Body of pancreas (tissue), 4 donors: ENCODE results near the gene TRMT44. TPM values are rescaled to one million over a fixed set of nuclear protein-coding genes. Genes with fewer than 3 reads are reported as not detected.

ENCODE experiments used
- ATAC-seq: fragments of 150-250 bp; one replicate; pipeline ENCODE4 v1.9.1; 2016
- DNase-seq, 4 donors: peaks; one replicate each; pipeline ENCODE4 v3.0.0-alpha.2; 2019
- H3K27ac ChIP-seq, 4 donors: fragments of 200-600 bp; sonication (generic); 1 replicate in 3 of 4; 2 replicates in 1 of 4; pipeline versions ENCODE4 v1.5.1 to v1.6.1; 2016 to 2019; ENCODE audit warnings: mild to moderate bottlenecking in 1 of 4, mixed read lengths in 1 of 4, moderate library complexity in 1 of 4
- H3K27me3 ChIP-seq, 2 donors: fragments of 200-600 bp; sonication (generic); one replicate each; pipeline ENCODE4 v1.6.0; 2016; ENCODE audit warnings: mild to moderate bottlenecking in 1 of 2
- H3K36me3 ChIP-seq, 2 donors: fragments of 200-600 bp; sonication (generic); replicated peaks in 1 of 2; 2 replicates each; pipeline ENCODE4 v1.5.1; 2016; ENCODE audit warnings: low read depth in 2 of 2; ENCODE audit not compliant: insufficient read depth in 1 of 2
- H3K4me1 ChIP-seq: fragments of 200-600 bp; sonication (generic); one replicate; pipeline ENCODE4 v1.6.0; 2016
- H3K4me3 ChIP-seq, 2 donors: fragments of 200-600 bp; sonication (generic); 1 replicate in 1 of 2; 2 replicates in 1 of 2; pipeline ENCODE4 v1.5.1; 2016 to 2019
- H3K9me3 ChIP-seq, 3 donors: fragments of 200-600 bp; sonication (generic); 1 replicate in 2 of 3; 2 replicates in 1 of 3; pipeline ENCODE4 v1.5.1; 2016
- CTCF ChIP-seq, 7 experiments: fragments of 450-650 bp in 4 of 7; fragments of 200-600 bp in 3 of 7; sonication (generic) in 3 of 7; IDR thresholded peaks; one replicate each; pipeline ENCODE4 v1.5.1; 2016 to 2019; ENCODE audit warnings: antibody characterized with exemption in 7 of 7
- POLR2A ChIP-seq, 3 donors: fragments of 450-650 bp; IDR thresholded peaks; one replicate each; pipeline ENCODE4 v1.6.1; 2016; ENCODE audit warnings: antibody characterized with exemption in 3 of 3, mild to moderate bottlenecking in 2 of 3
- WGBS, 2 donors: methylation state at CpG; one replicate each; pipeline ENCODE4 v1.1.5; 2017; 5-methylcytosine and 5-hydroxymethylcytosine counted together
- intact Hi-C: fragments of 100-400 bp; cut with DNase I; formaldehyde crosslinking; loops from one replicate; pipeline ENCODE4 v1.15.1; 2023
- total RNA-seq, 2 donors: library from RNA; depleted of rRNA; stranded (reverse); fragments of >200 nt; gene quantifications; one replicate each; pipeline ENCODE4 v1.1.0, GENCODE V29; 2016

TRMT44 gene
- total RNA-seq, 2 donors from 2014 or later, result 13.2 to 60.0 TPM

DNA sequence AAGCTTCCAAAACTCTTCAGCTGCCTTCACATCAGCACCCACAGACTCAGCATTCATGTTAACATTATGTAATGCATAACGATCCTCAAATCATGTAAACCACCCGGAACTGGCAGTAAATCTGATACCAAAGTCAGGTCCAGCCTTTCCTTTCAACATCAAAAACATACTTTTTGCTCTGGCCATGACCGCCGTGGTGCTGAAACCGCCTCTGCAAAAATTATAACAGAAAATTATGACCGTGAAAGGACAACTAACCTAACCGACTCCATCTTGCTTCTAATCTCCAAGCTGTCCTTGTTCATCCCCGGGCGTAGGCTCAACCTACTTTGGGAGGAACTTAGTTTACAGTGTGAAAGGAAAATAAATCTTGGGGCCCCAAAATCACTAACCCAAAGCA is 51.6 kb downstream of the TRMT44 start:
- DNase-seq, result no peak
- no peak overlapping the region for H3K4me3 ChIP-seq
- WGBS, 2 donors, result 86 to 89% methylated on average over 9 of the region's 9 CpGs
- no peaks in the 10 kb centered on the region for H3K4me1 ChIP-seq
- H3K36me3 ChIP-seq, result no peaks in the 10 kb centered on the region
- ATAC-seq, result no peak
- no peaks in the 10 kb centered on the region for H3K27me3 ChIP-seq
- TF ChIP-seq POLR2A (IDR thresholded peaks at IDR 0.05) (no peak), CTCF (IDR thresholded peaks at IDR 0.05) (no peak)
- no peaks in the 10 kb centered on the region for H3K9me3 ChIP-seq
- intact Hi-C loops, result no loop called here
- H3K27ac ChIP-seq, result no peak overlapping the region

- H3K27ac ChIP-seq, result no peak overlapping the region
- DNase-seq, result no peak
- H3K4me1 ChIP-seq, result no peaks in the 10 kb centered on the region
- intact Hi-C loops, result no loop called here
- ATAC-seq, result no peak
- WGBS, 2 donors, result 77 to 93% methylated on average over 11 of the region's 11 CpGs
- no peaks in the 10 kb centered on the region for H3K9me3 ChIP-seq
- no peaks in the 10 kb centered on the region for H3K27me3 ChIP-seq
- H3K4me3 ChIP-seq, result no peak overlapping the region
- TF ChIP-seq POLR2A (IDR thresholded peaks at IDR 0.05) (no peak), CTCF (IDR thresholded peaks at IDR 0.05) (no peak)
- no peaks in the 10 kb centered on the region for H3K36me3 ChIP-seq
Measured at GRCh38 chr4:8493484-8493883, 52.9 kb downstream of the TRMT44 start.

- Histone ChIP-seq H3K4me3 (no peak overlapping the region), H3K9me3 (no peaks in the 10 kb centered on the region), H3K27ac (no peak overlapping the region), H3K4me1 (no peaks in the 10 kb centered on the region), H3K36me3 (no peaks in the 10 kb centered on the region), H3K27me3 (no peaks in the 10 kb centered on the region)
- DNase-seq (no peak), ATAC-seq (no peak)
- WGBS, 2 donors, result 78 to 84% methylated on average over 3 of the region's 3 CpGs
- no peak for TF ChIP-seq POLR2A (IDR thresholded peaks at IDR 0.05)
- TF ChIP-seq CTCF (IDR thresholded peaks at IDR 0.05), result no peak
- intact Hi-C loops, result no loop called here
Measured at GRCh38 chr4:8494218-8494617, 53.6 kb downstream of the TRMT44 start.

DNA sequence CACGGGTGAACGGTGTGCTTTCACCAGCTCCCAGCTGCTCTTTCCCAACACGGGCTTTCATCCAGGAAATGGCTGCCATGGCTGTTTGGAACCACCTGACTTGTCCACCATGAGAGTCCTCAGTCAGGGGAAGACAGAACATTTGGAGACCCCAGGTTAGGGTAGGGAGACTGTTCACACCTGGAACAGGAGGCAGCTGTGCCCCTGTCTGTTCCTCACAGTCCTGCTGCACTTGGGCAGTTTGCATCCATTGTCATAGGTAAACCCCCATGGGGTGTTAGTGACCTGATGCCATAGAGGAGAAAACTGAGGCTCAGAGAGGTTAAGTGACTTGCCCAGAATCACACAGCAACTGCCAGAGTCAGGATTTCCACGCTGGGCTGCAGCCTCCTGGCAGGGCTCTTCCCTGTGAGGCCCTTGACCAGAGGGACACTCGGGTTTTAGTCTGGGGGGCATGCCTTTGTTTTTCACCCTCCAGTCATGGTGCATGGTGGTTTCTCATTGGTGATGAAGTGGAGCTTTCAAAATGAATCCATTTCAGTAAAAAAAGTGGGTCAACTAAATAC is 54.5 kb downstream of the TRMT44 start:
- Histone ChIP-seq H3K27ac (no peak overlapping the region), H3K9me3 (no peaks in the 10 kb centered on the region), H3K36me3 (no peaks in the 10 kb centered on the region), H3K4me3 (no peak overlapping the region), H3K27me3 (no peaks in the 10 kb centered on the region), H3K4me1 (no peaks in the 10 kb centered on the region)
- TF ChIP-seq POLR2A (IDR thresholded peaks at IDR 0.05) (no peak), CTCF (IDR thresholded peaks at IDR 0.05) (no peak)
- DNase-seq (no peak), ATAC-seq (no peak)
- intact Hi-C loops, result no loop called here
- 79% methylated on average over 5 of the region's 5 CpGs for WGBS, 2 donors

DNA sequence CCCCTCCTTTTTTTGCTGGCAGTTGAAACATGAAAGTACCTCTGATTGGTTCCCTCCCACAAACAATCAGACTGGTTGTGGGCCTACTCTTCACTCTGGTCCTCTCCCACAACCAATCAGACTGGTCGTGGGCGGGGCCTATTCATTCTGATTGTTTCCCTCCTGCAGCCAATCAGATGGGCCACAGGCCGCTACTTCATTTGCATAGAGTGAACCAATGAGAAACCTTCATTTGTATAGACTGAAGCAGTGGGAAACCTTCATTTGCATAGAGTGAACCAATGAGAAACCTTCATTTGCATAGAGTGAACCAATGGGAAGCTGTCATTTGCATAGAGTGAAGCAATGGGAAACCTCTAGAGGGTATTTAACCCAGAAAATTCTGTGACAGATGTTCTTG is 55.2 kb downstream of the TRMT44 start:
- H3K9me3 ChIP-seq, result no peaks in the 10 kb centered on the region
- H3K4me3 ChIP-seq, result no peak overlapping the region
- ATAC-seq, result no peak
- H3K36me3 ChIP-seq, result no peaks in the 10 kb centered on the region
- intact Hi-C loops, result no loop called here
- no peaks in the 10 kb centered on the region for H3K27me3 ChIP-seq
- no peak for DNase-seq
- no peak for TF ChIP-seq POLR2A (IDR thresholded peaks at IDR 0.05)
- no peak overlapping the region for H3K27ac ChIP-seq
- H3K4me1 ChIP-seq, result no peaks in the 10 kb centered on the region
- 79 to 92% methylated on average over 3 of the region's 3 CpGs for WGBS, 2 donors
